ENCODE data around the gene TFDP1.

Gene TFDP1

GRCh38 chr13:113632706-113633484 is 48.3 kb downstream of the TFDP1 start:
- no peak for TF ChIP-seq JUND (IDR thresholded peaks at IDR 0.05; ENCODE audit: low read depth)
- in situ Hi-C loops (cut with HindIII; ENCODE audit: low pct_unique_long_range_greater_than_20kb, low sequenced_read_pairs): no loop called here
- no peak for DNase-seq (ENCODE audit: low read depth in 1 of 2, low spot score in 1 of 2)

GRCh38 chr13:113633485-113633873 is 48.9 kb downstream of the TFDP1 start:
- in situ Hi-C loops (cut with HindIII; ENCODE audit: low pct_unique_long_range_greater_than_20kb, low sequenced_read_pairs): no loop called here
- DNase-seq (ENCODE audit: low read depth in 1 of 2, low spot score in 1 of 2): no peak
- TF ChIP-seq JUND (IDR thresholded peaks at IDR 0.05; ENCODE audit: low read depth): no peak

GRCh38 chr13:113634279-113635047 is 49.9 kb downstream of the TFDP1 start:
- DNase-seq (ENCODE audit: low read depth in 1 of 2, low spot score in 1 of 2): no peak
- TF ChIP-seq JUND (IDR thresholded peaks at IDR 0.05; ENCODE audit: low read depth): no peak
- in situ Hi-C loops (cut with HindIII; ENCODE audit: low pct_unique_long_range_greater_than_20kb, low sequenced_read_pairs): no loop called here

GRCh38 chr13:113635048-113635420 is 50.5 kb downstream of the TFDP1 start:
- DNase-seq (ENCODE audit: low read depth in 1 of 2, low spot score in 1 of 2): no peak
- in situ Hi-C loops (cut with HindIII; ENCODE audit: low pct_unique_long_range_greater_than_20kb, low sequenced_read_pairs): no loop called here
- TF ChIP-seq JUND (IDR thresholded peaks at IDR 0.05; ENCODE audit: low read depth): no peak

GRCh38 chr13:113635709-113636108 is 51.2 kb downstream of the TFDP1 start:
- TF ChIP-seq JUND (IDR thresholded peaks at IDR 0.05; ENCODE audit: low read depth): no peak
- DNase-seq (ENCODE audit: low read depth in 1 of 2, low spot score in 1 of 2): no peak
- in situ Hi-C loops (cut with HindIII; ENCODE audit: low pct_unique_long_range_greater_than_20kb, low sequenced_read_pairs): no loop called here

- DNase-seq (ENCODE audit: low read depth in 1 of 2, low spot score in 1 of 2): no peak
- TF ChIP-seq JUND (IDR thresholded peaks at IDR 0.05; ENCODE audit: low read depth): no peak
- in situ Hi-C loops (cut with HindIII; ENCODE audit: low pct_unique_long_range_greater_than_20kb, low sequenced_read_pairs): no loop called here
Observed at GRCh38 chr13:113636266-113636963, 51.9 kb downstream of the TFDP1 start.

- no peak for DNase-seq (ENCODE audit: low read depth in 1 of 2, low spot score in 1 of 2)
- in situ Hi-C loops (cut with HindIII; ENCODE audit: low pct_unique_long_range_greater_than_20kb, low sequenced_read_pairs): no loop called here
- TF ChIP-seq JUND (IDR thresholded peaks at IDR 0.05; ENCODE audit: low read depth): no peak
Observed at GRCh38 chr13:113637262-113638160, 53.0 kb downstream of the TFDP1 start.

- no peak for DNase-seq (ENCODE audit: low read depth in 1 of 2, low spot score in 1 of 2)
- in situ Hi-C loops (cut with HindIII; ENCODE audit: low pct_unique_long_range_greater_than_20kb, low sequenced_read_pairs): no loop called here
- no peak for TF ChIP-seq JUND (IDR thresholded peaks at IDR 0.05; ENCODE audit: low read depth)
Observed at GRCh38 chr13:113638173-113638746, 53.7 kb downstream of the TFDP1 start.

- in situ Hi-C loops (cut with HindIII; ENCODE audit: low pct_unique_long_range_greater_than_20kb, low sequenced_read_pairs): no loop called here
- no peak for TF ChIP-seq JUND (IDR thresholded peaks at IDR 0.05; ENCODE audit: low read depth)
- no peak for DNase-seq (ENCODE audit: low read depth in 1 of 2, low spot score in 1 of 2)
Observed at GRCh38 chr13:113638806-113639205, 54.3 kb downstream of the TFDP1 start.

GRCh38 chr13:113639616-113640262 is 55.2 kb downstream of the TFDP1 start:
- TF ChIP-seq JUND (IDR thresholded peaks at IDR 0.05; ENCODE audit: low read depth): no peak
- no peak for DNase-seq (ENCODE audit: low read depth in 1 of 2, low spot score in 1 of 2)
- in situ Hi-C loops (cut with HindIII; ENCODE audit: low pct_unique_long_range_greater_than_20kb, low sequenced_read_pairs): no loop called here

- TF ChIP-seq JUND (IDR thresholded peaks at IDR 0.05; ENCODE audit: low read depth): no peak
- no peak for DNase-seq (ENCODE audit: low read depth in 1 of 2, low spot score in 1 of 2)
- in situ Hi-C loops (cut with HindIII; ENCODE audit: low pct_unique_long_range_greater_than_20kb, low sequenced_read_pairs): no loop called here
Observed at GRCh38 chr13:113641426-113641825, 56.9 kb downstream of the TFDP1 start.

All from T47D (cell line).